CD4-positive, alpha-beta T cell treated with Interleukin-15 for 4 hours (primary cell): ENCODE measurements around the gene LCN2.
A peak's percentile ranks its signal among the peaks of the same experiment; 100 is the strongest.

Experiments
- DNase-seq: peaks from one replicate; pipeline ENCODE4 v3.0.0-alpha.2; 2020; ENCODE audit warnings: low spot score

The LCN2 gene

DNA sequence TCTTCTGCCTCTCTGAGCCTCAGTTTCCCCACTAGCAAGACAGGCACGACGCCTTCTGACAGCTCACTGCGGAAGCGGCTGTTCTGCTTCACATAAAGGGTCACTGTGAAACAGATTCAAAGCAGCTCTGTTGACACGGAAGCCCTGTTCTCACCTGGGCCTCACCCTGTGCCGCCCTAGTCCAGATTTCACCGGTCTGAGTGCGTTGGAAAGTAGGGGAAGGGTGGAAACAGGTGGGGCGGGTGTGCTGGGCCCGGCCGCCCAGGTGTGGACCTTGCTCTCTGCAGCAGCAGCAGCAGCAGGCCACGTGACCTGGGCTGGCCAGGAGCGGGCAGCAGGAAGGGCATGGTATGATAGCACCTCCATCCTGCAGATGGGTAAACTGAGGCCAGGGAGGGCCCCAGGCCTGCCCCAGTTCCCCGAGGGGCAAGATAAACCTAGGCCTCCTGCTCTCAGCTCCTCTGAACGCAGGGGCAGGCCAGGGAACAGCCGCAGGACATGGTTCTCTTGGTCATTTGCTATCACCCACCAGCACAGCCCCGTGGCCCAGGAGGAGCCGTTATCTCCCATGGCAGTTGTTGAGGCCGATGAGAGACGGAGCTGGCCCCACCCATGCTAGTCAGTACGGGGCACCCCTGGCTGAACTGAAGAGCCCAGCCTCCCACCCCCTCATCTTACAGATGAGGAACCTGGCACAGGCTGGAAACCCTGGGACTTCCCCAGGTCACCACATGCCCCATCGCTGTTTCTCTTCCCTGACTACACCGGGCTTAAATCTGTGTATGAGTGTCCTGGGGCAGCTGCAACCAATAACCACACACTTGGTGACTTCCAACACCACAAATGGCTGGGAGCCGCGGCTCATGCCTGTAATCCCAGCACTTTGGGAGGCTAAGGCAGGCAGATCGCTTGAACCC, 33.8 kb upstream of the LCN2 start:
- no peak for DNase-seq

DNA sequence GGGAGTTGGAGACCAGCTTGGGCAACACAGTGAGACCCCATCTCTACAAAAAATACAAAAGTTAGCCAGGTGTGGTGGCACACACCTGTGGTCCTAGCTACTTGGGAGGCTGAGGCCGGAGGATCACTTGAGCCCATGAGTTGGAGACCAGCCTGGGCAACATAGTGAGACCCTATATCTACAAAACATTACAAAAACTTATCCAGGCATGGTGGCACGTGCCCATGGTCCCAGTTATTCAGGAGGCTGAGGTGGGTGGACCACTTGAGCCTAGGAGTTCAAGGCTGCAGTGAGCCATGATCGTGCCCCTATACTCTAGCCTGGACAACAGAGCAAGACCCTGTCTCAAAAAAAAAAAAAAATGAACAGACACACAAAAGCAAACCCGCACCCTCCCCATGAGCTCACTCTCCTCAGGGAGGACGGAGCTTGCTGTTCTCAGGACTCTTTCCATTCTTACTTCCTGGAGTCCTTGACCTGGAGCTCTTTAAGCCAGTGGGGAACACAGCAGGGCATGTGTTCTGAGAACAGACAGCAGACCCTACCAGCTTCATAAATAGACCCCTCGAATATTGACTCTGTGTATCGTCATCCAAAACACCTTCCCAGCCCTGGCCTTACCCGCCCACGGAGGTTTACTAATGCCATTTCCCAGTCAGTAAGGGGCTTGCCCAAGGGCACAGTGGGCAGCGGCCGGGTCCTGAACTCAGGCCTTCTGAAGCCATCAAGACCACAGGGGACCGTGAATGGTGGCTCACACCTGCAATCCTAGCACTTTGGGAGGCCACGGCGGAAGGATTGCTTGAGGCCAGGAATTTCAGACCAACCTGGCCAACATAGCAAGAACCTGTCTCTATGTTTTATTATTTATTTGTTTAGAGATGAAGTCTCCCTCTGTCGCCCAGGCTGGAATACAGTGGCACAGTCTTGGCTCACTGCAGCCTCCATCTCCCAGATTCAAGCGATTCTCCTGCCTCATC, 32.9 kb upstream of the LCN2 start:
- DNase-seq: no peak

DNA sequence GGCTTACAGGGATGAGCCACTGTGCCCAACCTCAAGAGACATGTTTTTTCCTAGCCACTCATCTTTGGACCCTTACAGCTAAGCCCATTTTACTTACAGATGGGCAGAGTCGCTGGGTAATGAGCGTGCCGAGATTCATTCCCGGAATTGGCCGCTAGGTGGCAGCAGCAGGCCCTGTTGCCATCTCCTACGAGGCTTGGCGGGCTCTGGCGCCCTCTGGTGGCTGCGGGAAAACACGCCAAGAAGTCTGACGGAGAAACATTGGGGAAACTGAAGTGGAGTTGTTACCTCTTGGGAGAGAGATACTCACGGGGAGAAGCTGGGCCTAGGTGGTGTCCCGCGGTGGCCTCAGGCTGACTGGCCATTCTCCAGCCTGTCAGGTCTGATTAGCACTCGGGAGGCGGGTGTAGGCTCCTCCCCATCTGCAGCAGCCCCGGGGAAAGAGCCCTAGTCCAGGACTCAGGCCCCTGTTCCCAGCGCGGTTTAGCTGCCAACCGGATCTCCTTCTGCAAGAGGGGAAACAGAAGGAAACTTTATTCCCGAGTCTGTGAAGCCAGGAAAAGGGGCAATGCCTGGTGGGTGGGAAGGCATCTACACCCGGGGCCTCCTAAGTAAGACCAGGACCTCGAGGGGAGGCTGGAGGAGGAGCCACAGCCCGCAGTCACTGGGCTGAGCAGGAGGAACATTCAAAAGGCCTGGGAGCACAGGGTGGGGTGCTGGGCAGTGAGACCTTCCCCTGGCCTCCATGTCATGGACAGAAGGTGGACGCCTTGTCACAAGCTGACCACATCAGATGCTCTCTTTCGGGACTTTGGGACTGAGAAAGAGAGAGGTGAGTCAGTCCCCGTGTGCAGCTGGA, 31.4 kb upstream of the LCN2 start:
- DNase-seq: peak; percentile 94

DNA sequence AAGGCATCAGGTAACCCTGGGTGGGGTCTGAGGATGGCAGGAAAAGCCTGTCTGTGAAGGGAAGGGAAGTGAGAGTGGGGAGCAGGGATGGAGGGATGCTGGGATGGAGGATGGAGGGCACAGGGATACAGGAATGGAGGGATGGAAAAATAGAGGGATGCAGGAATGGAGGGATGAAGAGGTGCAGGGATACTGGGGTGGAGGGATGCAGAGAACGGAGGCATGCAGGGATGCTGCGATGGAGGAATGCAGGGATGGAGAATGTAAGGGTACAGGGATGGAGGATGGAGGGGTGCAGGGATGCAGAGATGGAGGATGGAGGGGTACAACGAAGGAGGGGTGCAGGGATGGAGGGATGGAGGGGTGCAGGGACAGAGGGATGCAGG, 30.8 kb upstream of the LCN2 start:
- DNase-seq: no peak

DNA sequence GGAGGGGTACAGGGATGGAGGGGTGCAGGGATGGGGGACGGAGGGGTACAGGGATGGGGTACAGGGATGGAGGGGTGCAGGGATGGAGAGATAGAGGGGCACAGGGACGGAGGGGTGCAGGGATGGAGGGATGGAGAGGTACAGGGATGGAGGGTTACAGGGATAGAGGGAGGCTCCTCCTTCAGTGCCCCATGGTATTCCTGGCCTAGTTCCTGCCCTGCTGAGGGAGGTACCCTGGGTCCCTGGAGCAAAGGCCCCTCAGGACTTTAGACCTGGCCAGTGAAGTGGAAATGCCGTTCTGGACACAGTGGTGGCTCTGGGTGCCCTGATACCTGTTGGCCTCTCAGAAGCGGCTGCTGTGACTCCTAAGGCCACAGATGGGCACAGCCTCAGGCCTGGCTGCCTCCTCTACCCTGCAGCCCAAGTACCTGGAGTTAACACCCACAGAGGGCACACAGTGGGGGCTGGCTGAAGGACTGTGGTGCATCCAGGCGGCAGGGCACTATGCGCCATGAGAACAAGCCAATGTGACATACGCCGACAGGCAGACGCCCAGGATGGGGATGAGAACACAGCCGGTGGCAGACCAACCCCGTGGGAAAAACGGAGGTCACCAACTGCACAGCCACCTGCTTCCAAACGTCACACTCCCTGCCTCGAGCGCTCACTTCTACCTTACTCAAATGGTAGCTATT, 30.1 kb upstream of the LCN2 start:
- DNase-seq: no peak

DNA sequence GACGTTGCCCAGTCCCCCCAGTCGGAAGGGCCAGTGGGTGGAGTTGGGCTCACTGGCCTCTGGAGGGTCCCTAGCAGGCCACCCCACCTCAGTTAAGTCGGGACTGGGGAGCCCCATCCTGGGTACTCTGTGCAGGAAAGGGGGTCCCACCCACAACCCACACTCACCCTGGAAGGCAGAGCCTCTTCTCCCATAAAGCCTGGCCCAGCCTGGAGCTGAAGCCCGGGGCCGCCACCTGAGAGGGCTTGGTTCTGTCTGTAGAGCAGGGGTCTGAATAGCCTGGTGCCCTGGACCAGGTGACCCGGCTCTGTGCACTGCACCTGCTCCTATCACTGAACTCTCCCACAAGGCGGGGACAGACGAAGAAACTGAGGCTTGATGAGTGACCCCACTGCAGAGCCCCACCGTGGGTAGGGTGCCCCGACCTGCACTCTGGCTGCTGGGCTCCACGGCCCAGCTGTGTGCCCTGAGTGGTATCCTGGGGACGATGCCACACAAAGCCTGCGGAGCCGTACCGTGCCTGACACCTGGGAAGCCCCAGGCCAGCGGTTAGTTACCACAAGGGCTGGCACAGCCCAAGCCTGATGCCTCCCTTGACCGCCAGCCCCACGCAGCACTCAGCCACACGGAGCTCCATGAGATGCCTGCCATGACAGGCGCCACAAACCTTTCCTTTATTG, 29.1 kb upstream of the LCN2 start:
- DNase-seq: no peak

DNA sequence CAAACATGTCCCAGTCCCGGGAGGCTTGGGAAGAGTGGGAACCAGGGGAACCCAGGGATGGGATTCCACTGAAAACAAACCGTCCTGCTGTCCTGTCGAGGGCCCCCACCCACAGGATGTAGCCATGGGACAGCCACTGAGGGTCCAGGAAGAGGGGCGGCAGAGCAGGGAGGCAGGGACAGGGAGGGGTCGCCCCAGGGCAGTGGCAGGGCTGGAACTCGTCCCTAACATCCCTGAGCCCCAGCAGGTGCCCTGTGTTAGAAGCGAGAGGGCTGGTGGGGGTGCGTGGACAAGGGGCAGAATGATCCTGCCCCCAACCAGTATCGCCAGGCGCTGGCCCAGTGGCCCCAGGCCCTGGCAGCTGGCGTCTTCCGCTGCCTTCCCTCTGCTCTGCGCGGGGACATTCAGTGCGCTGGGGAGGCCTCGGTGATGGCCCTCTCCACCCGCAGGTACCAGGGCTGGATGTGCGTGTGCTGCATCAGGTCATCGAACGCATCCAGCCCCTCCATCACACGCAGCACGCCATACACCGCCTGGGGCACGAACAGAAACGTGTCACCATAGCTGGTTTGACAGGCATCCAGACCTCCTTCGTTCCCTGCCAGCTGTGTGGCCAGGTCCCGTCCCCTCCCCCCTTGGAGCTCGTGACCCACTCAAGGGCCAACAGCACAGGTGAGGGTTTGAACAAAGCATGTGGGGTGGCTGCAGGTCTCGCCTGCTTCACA, 28.4 kb upstream of the LCN2 start:
- DNase-seq: no peak

DNA sequence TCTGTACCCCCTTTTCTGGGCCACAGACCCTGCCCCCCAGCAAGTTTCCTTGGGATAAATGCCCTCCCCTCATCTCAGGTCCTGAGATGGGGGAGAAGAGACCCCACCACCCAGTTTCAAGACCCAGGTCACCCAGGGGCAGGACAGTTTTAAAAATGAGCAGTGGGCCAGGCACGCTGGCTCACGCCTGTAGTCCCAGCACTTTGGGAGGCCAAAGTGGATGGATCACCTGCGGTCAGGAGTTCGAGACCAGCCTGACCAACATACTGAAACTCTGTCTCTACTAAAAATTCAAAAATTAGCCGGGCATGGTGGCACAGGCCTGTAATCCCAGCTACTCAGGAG, 27.8 kb upstream of the LCN2 start:
- DNase-seq: no peak

DNA sequence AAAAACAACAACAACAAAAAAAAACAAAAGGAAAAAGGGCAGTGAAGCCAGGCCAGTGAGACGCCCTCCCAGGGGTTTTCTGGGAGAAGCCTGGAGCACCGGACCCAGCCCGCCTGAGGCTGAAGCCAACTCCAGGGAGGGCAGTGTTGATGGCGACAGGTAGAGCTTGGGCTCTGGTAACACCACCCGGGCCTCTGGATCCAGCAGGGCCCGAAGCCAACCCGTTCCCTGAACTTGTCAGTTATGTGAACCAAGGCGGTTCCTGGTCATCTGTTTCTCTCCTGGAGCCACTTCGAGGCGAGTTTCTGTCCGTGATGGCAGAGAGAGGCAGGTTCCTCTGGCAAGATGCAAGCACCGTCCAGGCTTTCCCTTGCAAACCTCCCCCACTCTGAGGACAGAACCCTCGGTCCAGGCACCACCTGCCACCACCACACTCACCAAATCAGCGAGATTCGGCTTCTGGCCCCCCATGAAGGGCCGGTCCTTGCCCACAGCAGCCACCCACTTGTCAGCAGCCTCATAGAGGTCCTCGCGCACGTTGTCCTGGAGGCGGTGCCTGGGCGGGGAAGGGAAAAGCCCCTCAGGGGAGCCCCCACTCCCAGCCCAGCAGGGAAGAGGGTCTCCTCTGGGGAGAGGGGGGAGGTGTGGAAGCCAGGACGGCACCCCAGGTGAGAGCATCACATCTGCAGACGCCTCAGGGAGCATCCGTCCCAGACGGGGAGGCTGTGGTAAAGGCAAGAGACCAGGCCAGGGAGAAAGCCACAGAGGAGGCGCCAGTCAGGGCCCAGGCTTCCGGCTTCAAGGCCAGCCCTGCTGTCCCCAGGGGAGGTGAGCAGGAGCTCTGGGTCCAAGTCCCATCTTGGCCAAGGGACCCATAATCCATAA, 27.1 kb upstream of the LCN2 start:
- no peak for DNase-seq

DNA sequence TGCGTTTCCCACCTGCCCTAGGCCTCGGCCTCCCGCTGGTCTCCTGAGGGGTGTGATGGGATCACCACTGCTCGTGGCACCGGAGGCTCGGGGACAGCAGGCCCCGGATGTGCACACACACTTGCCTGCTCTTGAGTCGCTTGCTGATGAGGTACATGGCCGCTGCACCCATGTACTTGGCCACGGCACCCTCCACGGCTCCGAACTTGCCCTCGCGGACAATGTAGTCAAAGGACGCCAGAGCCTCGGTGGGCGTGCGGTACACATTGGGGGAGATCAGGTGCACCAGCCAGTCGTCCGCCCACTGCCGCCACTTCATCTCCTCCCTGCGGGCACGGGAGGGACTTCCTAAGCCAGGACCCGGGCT, 26.5 kb upstream of the LCN2 start:
- no peak for DNase-seq

DNA sequence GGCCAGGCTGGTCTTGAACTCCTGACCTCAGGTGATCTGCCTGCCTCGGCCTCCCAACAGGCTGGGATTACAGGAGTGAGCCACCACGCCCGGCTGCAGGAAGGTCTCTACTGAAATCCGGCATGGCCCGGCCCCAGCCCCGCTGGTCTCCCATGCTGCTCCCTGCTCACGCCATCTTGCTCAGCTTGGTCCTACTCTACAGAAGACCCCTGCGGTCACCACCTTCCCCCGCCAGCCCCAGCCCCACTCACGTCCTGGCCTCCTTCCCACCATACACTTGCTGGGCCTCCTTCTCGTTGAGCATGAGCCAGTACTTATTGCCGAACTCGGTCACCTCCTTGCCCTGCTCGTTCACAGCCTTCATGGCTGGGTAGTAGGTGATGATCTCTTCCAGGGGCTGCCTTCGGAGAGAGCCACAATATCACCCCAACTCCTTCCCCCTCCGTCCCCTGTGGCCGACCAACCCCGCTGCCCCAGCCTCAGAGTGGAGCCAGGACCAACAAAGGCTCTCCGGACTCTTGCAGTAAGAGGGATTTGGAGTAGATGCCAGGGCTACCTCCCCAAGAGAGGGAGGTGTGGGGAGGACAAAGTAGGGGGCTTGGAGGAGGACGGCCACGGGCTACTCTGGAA, 25.7 kb upstream of the LCN2 start:
- no peak for DNase-seq

DNA sequence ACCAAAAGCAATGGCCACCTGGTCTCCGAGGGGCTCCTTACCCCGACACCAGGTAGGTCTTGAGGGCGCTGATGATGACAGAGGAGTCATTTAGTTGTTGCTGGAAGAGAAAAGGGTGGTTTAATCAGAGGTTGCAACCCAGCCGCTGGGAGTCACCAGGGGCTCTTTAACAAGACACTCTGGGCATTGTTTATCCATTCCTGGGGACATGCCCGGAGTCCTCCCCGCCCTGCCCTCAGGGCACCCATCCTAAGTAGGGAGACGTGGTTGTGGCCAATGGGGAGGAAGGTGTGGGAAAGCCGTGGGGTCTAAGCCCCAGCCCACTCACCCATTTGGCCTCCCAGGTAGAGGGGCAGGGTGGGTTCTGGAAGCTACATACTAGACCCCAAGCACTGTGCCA, 24.8 kb upstream of the LCN2 start:
- DNase-seq: no peak

DNA sequence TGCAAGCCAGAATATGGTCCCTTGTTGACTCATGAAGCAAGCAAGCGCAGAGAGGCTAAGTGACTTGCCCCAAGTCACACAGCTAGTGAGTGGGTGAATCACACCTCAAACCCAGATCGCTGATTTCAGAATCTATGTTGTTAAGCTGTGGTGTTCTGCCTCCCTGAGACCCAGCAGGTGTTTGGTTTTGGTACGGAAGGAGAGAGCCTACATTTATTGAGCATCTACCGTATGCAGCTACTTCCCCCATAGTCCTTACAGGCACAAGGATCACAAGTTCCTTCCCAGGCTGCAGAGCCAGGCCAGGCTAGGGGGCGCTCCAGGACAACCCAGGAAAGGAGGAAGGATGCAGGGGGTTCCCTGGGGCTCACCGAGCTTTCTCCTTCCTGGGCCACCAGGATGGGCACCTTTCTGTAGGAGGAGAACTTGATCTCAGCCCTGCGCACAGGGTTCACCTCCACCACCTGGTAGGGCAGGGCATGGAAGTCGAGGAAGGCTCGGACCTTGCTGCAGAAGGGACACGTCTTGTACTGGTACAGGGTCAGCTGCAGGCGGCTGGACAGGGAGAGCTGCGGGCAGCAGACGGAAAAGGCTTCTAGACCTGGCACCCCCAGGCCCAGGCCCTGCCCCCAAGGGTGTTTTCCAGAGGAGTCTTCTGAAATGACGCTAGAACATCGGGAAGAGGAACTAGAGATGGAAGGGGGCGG, 24.2 kb upstream of the LCN2 start:
- peak; percentile 46 for DNase-seq

DNA sequence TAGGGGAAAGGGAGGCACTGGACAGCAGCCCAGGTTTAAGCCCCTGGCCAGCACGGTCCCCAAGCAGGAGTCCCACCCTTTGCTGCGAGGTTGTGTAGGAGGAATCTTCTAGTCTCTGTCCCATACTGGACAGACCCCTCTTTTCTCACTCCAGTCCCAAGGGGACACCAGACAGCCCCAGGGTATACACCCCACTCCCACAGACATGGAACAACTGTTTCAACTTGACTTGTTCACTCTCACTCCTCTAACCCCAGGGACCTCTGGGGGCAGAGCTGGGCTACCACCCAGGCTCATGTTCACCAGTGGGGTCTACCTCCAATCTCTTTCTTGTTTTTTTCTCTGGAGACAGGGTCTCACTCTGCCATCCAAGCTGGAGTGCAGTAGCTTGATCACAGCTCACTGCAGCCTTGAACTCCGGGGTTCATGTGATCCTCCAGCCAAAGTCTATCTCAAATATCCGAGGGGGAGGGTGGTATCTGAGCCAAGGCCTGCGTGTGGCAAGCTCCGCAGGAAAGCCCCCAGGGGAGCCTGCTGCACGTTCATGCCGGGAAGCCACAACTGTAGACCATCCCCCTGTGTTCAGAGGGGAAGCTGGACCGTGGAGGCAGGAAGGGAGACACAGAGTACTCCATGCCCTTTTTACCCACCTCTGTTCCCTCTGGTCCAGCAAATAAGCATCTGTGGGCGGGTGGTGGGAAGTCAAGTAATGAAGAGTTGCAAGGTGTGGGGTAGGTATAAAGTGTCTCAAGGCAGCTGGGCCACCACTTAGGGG, 23.5 kb upstream of the LCN2 start:
- no peak for DNase-seq

DNA sequence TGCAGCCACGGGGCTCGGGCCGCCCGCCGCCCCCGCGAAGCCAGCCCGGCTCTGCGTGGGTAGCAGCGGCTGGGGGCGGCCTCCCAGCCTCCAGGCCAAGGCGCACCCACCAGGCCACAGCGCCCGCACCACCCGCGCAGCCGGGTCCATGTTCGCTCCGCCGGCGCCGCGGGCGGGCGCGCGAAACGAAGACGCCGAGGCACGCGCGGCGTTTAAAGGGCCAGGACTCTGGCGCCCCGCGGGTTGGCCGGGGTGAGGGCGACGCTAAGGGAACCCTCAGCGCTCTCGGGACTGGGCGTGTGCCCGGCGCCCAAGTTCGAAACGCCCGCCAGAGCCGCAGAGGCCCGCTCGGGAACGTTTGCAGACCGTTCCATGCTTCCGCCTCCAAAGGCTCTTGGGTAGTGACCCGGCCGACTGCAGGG, 21.7 kb upstream of the LCN2 start, which contains the start of gene PTGES2:
PTGES2 (minus strand) TSS at position 162 of the 422 bp plus-strand sequence; CDS start at position 150, 12 bp downstream.
- peak; percentile 85 for DNase-seq

DNA sequence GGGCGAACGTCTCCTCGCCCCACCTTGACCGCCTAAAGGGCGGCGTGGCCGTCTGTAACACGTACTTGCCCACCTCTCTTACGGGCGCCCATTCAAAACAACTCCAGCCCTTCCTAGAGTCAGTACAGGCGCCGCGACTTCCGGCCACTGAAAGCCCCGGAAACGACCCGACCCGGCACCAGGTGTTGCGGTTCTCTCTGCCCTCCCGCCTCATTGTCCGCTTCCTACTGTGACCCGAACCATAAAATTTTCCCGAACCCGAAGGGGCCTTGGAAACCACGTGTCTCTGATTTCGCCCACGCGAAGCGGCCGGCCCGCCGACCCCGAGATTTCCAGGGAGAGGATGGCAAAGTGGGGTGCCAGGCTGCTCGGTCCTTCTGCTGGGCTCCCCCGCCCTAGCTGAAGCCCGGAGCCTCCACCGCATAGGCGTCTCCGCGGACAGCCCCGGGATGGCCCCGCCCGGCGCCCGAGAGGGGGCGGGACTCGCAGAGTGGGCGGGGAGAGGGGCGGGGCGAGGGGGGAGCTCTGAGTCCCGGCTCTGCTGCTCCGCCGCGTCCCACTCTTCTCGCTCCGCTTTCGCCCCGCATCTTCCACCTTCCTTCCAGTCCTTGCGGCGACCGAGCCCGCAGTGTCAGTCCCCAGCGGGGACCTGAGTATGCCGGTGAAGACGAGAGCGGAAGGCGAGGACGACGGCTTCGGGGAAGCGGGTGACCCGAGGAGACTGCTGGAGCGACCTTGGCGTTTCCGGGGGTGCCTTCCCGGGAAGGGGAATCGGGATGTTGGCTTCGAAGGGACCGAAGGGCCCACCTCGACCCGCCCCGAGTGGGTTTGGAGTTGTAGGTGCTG, 21.0 kb upstream of the LCN2 start:
- DNase-seq: peak; percentile 90
